GOT3 (cell line): ENCODE data around the gene WDR27.
"Not testable (repeated sequence)": the region's sequence is repeated elsewhere in the genome, so short reads cannot be mapped to it uniquely, and the experiment has no call there.

Experiments
- DNase-seq: peaks from one replicate; lab custom pipeline; 2025; ENCODE audit warnings: mixed read lengths; lab: John Stamatoyannopoulos, UW

WDR27 gene

GRCh38 chr6:169709293-169709692 is 7.5 kb upstream of the WDR27 start:
- DNase-seq, result no peak

GRCh38 chr6:169707772-169708171 is 5.9 kb upstream of the WDR27 start:
- DNase-seq, result no peak

GRCh38 chr6:169702840-169703246 is 1.0 kb upstream of the WDR27 start:
- DNase-seq, result no peak

GRCh38 chr6:169701311-169701953 is 397 bp downstream of the WDR27 start:
- no peak for DNase-seq

GRCh38 chr6:169700296-169700695 is 1.5 kb downstream of the WDR27 start:
- no peak for DNase-seq

GRCh38 chr6:169697115-169697514 is 4.7 kb downstream of the WDR27 start:
- not testable (repeated sequence) for DNase-seq

- no peak for DNase-seq
These were observed 6.7 kb downstream of the WDR27 start for GRCh38 chr6:169695131-169695530.

- DNase-seq, result no peak
These were observed 9.3 kb downstream of the WDR27 start for GRCh38 chr6:169692516-169692915.

GRCh38 chr6:169691260-169691659 is 10.6 kb downstream of the WDR27 start:
- no peak for DNase-seq

- DNase-seq, result no peak
These were observed 12.5 kb downstream of the WDR27 start for GRCh38 chr6:169689287-169689686.

- no peak for DNase-seq
These were observed 16.0 kb downstream of the WDR27 start for GRCh38 chr6:169685860-169686259.

- no peak for DNase-seq
These were observed 17.8 kb downstream of the WDR27 start for GRCh38 chr6:169684056-169684455.

GRCh38 chr6:169678342-169678741 is 23.5 kb downstream of the WDR27 start:
- DNase-seq, result no peak

- DNase-seq, result no peak
These were observed 24.7 kb downstream of the WDR27 start for GRCh38 chr6:169677096-169677495.

GRCh38 chr6:169675011-169675410 is 26.8 kb downstream of the WDR27 start:
- no peak for DNase-seq

GRCh38 chr6:169671563-169671962 is 30.3 kb downstream of the WDR27 start:
- no peak for DNase-seq

- DNase-seq, result no peak
These were observed 31.9 kb downstream of the WDR27 start for GRCh38 chr6:169669889-169670288.

GRCh38 chr6:169669147-169669546 is 32.7 kb downstream of the WDR27 start:
- DNase-seq, result no peak

GRCh38 chr6:169668203-169668847 is 33.5 kb downstream of the WDR27 start:
- DNase-seq, result no peak

GRCh38 chr6:169667716-169668115 is 34.1 kb downstream of the WDR27 start:
- DNase-seq, result no peak

- DNase-seq, result no peak
These were observed 35.4 kb downstream of the WDR27 start for GRCh38 chr6:169666441-169666840.

- DNase-seq, result no peak
These were observed 36.5 kb downstream of the WDR27 start for GRCh38 chr6:169665289-169665688.

GRCh38 chr6:169664227-169664626 is 37.6 kb downstream of the WDR27 start:
- DNase-seq, result no peak

GRCh38 chr6:169663468-169663867 is 38.4 kb downstream of the WDR27 start:
- no peak for DNase-seq
